Testis (tissue), 2 donors: ENCODE results near the gene SLC25A6.

Source experiments
- CTCF ChIP-seq, 3 experiments: fragments of 450-650 bp in 2 of 3; fragments of 200-600 bp in 1 of 3; sonication (generic) in 1 of 3; IDR thresholded peaks; one replicate each; pipeline ENCODE4 v1.5.1; 2016 to 2019; ENCODE audit warnings: antibody characterized with exemption in 3 of 3, mild to moderate bottlenecking in 2 of 3, moderate library complexity in 1 of 3
- POLR2A ChIP-seq: fragments of 450-650 bp; IDR thresholded peaks from one replicate; pipeline ENCODE4 v1.6.1; 2017; ENCODE audit warnings: antibody characterized with exemption, mild to moderate bottlenecking, moderate library complexity

GRCh38 chrX:1390621-1391369 is 1.1 kb downstream of the SLC25A6 start:
- TF ChIP-seq CTCF (IDR thresholded peaks at IDR 0.05), result no peak
- no peak for TF ChIP-seq POLR2A
